GM21786 (cell line): Measurements from ENCODE around the gene TIRAP.

Experiments used
- ATAC-seq: cut with Tn5 transposase; IDR thresholded peaks from one replicate; pipeline ENCODE4 v1.9.1; 2021; ENCODE audit not compliant: unreplicated experiment

The TIRAP gene

DNA sequence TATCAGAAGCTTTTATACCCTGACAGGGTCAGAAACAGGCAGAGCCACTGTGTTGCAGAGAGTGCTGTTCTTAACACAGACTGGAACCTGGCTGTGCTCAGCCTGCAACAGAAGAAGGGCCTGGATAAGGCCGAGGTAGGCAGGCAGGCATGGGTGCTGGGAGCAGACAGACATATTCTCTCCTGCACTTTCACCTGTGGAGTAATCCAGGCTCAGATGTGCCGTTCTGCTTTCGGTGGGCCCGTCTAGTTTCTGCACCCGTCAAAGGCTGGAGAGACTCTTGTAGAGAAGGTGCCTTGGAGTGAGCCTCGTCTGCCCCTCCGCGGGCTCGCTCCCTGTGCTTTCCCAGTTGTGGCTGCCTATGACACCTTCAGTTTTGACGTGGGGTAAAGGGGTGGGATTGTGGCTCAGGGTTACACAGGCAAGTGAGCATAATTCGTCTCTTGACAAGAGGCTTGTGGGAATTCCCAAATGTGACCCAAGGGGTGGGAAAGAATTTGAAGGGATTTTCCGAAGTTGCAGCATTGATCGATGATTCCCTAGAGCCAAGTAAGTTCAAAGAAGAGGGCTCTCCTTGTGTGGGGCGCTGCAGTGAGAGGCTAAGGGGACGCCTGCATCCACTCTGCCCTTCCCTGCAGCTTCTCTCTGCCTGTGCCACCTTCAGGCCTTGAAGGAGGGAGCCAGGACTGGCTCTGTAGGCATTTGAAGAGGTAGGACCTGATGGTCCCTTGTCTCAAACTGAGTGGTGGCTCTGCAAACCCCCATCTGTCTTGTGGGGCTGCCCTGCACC, 56.4 kb downstream of the TIRAP start:
- ATAC-seq, result no peak

DNA sequence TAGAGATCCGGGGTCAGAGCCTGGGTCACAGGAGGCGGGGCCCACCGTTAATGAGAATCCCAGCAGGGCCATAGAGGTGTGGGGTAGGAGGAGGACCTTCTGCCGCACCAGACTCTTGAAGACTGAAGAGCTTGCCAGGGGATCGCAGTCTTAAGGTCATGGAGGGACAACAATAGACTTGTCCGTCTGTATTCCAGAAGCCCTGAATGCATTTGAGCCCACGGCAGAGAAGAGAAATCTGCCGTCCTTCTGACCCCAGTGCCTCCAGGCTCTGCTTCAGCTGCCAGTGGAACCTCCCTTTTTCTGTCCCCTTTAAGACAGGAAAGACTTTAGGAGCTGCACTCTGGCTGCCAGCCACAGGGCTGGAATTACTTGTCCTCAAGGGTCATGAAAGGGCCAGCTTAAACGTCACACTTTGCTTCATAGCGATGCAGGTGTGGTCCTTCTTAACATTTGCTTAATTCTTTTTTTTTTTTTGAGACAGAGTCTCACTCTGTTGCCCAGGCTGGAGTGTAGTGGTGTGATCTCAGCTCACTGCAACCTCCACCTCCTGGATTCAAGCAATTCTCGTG, 57.1 kb downstream of the TIRAP start:
- no peak for ATAC-seq

DNA sequence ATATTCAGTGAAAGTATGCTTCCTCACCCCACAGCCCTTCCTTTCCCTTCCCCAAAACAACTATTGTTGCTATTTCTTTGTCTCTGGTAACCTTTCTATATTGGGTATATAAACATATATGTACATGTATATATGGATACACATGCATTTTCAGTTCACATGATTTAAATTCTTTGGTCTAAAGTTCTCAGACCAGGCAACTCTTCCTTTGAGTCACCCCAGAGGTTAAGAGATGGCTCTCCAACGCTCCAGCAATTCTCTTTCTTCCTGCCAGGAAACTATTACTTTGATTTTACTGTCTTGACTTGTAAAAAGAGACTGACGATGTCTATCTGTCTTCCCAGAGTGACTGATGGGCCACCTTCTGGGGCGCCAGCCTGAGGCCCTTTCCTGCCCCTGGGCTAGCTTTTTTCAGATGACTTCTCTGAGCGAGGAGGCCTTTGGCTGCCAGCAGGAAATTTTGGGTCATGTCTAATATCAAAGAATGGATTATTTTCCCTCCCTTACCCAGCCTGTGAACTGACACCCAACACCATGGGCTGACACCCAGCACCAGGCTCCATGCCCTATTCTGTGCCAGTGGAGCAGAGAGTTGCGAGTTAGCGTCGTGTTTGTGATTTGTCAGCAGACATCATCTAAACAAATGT, 58.2 kb downstream of the TIRAP start:
- ATAC-seq, result no peak

DNA sequence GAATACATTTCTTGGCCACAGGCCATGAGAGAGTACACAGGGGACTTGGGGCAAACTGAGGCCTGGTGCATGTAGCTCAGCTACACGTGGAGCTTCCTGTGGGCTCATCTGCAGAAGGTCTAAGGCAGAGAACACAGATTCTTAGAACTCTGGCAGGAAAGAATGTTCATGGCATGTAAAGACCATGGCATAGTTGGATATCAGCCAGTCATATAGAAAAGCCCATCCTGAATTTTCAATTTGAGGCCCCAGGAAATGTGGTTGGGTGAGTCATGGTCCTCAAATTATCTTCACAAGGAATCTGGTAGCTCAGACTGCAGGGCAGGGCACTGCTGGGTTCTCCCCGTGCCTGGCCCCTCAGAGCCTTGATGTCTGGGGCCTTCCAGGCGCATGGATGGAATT, 58.9 kb downstream of the TIRAP start:
- ATAC-seq, result no peak

DNA sequence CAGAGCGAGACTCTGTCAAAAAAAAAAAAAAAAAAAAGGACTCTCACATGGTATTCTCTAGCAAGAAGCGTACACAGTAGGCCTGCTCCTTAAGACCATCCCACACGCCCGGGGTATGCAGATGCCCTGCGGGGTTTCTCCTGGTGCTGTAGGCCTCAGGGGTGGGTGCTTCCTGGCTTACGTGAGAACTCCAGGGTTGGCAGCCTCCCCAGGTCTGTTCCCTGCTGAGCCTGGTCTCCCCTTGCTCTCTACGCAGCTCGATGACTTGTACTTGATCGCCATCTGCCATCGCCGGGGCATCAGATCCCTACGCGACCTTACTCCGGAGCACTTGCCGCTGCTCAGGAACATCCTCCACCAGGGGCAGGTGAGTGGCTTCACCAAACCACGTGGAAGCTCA, 60.2 kb downstream of the TIRAP start:
- no peak for ATAC-seq
